ENCODE results near the gene AGPAT2.
"Not testable (repeated sequence)": the region's sequence is repeated elsewhere in the genome, so short reads cannot be mapped to it uniquely, and the experiment has no call there.

Gene AGPAT2

DNA sequence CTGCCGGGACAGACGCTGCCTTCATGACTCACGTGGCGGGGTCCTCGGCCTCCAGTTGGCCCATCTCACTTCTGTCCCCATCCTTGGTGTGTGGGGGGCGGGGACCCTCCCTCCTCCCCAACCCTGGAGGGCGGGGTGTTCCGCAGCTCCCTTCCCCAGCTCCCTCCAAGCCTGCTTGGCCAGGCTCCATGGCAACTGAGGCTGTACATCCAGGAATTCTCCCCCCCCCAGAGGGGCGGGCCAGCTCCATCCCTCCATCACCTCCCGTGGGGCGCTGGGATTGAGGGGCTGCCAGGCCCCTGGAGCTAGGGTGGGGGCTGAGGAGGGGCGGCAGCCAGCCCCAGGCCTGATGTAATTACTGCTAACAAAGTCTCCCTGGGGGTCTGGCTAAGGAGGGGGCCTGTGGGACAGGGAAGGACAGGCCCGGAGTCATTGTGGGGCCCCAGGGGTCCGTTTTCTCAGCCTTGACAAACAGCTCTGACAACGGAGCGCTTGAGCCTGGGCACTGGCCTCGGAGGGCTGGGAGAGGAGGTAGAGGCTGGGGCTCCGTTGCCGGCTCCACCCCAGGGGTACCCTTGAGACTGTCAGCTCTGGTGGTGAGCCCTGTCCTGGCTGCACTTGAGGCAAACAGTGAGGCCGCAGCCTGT lies 33.1 kb upstream of the AGPAT2 start:
- DNase-seq = peak; percentile 82

DNA sequence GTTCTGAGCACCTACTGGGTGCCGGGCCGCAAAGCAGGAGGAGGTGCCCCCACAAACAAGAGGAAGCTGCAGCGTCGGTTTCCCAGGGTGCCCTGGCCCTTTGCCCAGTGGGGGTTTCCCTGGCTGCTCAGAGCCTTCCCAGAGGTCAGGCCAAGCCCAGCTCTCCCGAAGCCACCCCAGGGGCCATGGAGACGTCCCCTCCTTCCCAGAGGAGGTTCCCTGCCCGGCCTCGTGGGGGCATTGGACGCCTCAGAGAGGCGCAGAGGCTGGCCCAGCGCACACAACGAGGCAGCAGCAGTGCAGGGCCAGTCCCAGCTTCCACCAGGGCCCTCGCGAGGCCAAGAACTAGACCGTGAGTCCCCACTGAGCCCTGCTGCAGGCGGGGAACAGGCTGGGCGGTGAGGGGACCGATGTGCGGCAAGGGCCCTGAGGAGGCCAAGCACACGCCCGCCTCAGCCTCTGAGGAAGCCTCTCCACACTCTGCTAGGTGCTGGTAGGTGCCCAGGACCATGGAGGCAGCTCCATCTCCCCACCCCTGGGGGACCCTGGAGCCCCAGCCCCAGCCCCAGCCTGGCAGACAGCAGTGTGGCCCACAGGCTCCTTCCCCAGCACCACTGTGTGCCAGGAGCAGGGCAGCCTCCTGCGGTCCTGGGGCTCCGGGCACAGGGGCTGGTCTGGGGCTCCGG lies 32.1 kb upstream of the AGPAT2 start:
- DNase-seq = no peak

DNA sequence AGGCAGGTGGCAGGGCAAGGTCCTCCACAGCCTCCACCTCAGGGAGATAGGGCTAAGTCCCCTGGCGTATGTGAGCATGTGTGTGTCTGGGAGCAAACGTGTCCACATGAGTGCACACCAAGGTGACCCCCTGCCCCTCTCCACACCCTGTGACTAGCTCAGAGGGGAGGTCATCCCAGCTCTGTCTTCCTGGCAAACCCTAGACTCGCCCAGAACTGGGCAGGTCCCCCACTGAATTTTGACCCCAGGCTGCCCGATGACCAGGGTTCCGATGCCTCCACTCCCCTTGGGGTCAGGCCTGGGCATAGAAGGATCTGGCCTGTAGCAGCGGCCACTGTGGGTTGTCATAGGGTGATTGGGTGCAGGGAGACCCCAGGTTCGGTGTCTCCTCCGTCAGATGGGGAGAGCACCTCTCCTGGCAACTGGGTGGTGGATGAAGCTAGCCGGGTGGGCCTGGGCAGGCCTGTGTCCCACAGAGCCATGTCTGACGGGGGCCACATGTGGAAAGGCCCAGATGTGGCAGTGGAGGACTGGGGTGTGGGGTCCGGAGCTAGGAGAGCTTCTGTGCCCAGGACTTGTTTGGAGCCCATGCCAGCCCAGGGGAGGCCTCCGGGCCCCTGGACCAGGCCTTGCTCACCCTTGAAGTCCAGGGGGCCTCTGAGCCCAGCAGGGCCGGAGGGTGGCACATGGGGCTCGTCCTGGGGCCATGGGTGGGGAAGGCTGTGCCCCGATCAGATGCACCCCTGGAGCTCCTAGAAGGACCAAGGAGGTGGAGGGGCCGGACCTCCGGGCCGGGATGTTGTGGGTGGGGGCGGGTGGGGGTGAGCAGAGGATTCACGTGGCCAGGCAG lies 31.3 kb upstream of the AGPAT2 start:
- no peak for DNase-seq

DNA sequence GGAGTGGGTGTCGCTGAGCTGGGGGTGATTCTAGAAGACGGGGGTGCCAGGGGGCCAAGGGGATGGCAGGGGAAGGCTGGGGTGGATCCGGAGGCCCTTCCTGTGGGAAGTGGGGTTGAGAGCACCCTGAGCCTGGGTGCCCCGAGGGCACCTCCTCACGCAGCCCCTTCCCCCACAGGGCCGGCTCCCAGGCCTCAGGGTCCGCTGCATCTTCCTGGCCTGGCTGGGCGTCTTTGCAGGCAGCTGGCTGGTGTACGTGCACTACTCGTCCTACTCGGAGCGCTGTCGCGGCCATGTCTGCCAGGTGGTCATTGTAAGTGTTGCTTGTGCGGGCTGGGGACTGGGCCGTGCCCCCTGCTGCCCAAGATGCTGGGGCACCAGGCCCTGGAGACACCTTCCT lies 30.1 kb upstream of the AGPAT2 start:
- DNase-seq = no peak

DNA sequence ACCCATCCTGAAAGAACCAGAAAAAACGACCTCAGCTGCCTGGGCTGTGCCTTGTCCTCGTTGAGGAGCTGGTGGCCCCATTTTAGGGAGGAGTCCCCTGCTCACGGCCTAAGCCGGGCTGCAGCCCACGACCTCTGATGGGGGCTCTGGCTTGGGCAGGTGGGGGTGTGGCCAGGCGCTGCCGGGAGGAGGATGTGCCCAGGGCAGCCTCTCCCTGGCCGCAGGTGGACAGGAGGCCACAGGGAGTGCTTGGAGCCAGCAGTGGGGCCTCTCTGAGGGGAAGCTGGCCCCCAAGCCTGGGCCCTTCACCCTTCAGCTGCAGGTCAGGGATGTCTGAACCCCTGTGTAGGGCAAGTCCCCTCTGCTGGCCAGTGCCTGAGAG lies 27.6 kb upstream of the AGPAT2 start:
- DNase-seq = no peak

DNA sequence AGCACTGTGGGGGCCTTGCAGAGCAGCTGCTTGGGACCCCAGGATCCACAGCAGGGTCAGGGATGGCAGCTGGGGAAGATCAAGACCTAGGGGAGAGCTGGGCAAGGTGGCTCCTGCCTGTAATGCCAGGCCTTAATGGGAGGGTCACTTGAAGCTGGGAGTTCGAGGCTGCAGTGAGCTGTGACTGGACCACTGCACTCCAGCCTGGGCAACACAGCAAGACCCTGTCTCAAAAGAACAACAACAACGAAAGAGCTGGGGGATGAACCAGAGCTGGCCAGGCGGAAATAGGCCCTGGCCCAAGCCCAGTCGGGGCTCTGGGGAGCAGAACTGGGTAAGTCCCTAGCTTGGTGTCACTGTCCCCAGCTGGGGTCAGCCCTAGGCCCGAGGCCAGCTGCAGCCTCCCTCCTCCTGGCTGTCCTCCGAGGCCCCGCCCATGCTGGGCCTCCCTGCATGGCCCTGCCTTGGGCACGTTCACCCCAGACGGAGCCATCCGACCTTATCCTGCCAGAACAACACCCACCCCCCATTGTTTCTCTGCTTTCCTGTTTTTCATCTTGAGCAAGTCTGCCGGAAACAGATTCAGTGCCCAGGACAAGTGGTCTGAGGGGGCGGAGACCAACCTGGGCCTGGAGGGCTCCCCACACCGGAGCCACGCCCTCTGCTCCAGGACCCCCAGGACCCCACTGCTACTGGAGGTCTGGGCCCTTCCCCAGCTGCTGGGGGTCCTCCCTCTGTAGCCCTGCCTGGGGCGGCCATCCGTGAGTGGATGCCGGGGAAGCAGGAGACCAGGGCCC lies 27.0 kb upstream of the AGPAT2 start:
- DNase-seq = peak; percentile 52

DNA sequence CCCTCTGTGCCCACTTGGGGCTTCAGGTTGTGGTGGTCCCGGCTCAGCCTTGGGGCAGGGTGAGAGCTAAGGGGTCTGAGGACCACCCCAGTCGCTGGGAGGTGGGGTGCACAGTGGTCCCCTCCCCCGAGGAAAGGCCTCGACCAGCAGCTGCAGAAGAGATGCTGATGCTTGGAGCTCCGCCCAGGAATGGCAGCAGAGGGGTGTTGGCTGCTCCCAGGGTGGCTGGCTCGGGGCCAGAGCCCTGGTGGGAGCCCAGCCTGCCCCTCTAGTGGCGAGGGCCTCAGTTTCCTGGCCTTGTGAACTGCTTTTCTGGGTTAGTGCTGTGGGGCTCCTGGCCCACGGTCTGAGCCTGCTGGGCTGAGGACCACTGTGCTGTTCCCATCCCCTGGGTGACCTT lies 26.3 kb upstream of the AGPAT2 start:
- no peak for DNase-seq

DNA sequence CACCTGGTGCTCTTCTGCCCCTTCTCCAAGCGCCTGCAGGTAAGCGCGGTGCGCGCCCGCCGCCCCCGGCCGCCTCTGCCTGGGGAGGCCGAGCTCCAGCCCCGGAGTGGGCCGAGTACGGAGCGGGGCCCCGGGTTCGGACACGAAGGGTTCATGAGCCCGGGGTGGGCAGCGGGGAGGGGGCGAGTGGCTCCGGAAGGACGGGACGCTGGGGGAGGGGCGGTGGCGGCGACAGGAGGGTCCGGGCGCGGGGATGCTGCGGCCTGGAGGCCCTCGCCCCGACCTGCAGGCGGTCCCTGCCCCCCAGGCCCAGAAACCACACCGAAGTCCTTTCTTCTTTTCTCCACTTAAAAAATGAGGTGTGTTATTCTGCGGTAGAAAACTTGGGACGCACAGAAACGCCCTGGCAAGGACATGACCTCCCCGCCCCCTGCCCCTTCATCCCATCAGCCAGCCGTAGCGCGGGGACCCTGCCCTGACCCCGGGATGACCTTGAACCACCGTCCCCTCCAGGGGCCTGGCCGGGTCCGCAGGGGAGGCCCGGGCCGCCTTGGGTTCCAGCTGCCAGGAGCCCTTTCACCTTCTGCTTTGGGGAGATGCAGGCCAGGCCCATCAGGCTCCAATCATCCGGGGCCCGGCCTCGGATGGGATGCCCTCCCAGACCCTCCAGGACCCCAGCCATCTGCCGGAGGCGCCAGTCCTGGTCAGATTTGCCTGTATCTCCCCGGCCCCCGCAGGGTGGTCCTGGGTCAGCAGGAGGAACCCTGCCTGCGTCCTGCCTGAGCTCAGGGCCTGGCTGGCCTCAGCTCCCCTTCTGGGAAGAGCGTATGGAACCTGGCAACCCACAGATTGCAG lies 25.7 kb upstream of the AGPAT2 start:
- peak; percentile 39 for DNase-seq

DNA sequence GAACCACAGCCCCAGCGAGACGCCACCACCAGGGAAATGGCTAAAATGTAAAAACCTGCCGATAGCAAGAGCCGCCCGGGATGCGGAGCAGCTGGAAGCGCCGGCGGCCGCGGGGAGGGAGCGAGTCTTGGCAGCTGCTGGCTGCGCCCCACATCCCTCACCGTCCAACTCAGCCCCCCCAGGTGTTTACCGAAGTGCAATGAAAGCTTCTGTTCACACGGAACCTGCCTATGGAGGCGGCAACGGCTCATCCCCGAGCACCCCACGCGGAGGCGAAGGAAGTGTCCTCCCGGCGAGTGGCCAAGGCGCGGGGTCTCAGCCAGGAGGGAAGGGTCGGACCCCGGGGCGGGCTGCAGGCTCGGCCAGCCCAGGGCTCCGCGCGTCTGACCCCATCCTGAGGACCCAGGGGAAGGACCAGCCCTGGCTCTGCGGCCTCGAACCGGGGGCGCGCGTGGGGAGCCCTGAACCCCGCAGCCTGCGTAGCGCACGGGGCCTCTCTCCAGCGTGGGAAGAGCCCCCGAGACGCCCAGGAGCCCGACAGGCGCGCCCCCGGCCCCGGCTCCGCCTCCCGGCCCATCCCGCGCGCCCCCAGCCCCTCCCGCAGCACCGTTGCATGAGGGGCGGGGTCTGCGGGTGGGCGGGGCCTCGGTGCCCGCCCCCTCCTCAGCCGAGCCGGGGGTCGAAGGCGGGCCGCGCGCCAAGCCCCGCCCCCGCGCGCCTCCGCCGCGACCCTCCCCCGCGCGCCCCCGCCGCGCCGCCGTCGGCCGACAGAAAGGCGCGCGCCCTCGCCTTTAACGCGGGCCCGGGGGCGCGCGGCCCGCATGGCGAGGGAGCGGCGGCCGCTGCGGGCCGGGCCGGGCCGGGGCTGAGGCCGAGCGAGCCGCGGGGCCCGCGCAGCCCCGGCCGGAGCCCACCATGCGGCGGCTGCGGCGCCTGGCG lies 24.8 kb upstream of the AGPAT2 start, which contains the start of gene DIPK1B:
Gene DIPK1B (plus strand): TSS at position 822 of the 939 bp plus-strand sequence. CDS start 94 bp downstream, at position 916.
- peak; percentile 61 for DNase-seq

DNA sequence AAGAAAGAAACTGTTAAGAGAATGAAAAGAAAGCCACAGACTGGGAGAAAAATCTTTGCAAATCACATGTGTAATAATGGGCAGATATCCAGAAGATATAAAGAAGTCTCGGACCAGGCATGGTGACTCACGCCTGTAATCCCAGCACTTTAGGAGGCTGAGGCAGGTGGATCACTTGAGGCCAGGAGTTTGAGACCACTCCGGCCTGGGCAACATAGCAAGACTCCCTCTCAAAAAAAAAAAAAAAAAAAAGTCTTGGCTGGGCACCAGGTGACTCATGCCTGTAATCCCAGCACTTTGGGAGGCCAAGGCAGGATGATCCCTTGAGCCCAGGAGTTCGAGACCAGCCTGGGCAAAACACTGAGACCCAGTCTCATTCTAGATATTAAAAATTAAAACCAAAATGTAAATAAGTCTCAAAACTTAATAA lies 24.0 kb upstream of the AGPAT2 start:
- DNase-seq = not testable (repeated sequence)

DNA sequence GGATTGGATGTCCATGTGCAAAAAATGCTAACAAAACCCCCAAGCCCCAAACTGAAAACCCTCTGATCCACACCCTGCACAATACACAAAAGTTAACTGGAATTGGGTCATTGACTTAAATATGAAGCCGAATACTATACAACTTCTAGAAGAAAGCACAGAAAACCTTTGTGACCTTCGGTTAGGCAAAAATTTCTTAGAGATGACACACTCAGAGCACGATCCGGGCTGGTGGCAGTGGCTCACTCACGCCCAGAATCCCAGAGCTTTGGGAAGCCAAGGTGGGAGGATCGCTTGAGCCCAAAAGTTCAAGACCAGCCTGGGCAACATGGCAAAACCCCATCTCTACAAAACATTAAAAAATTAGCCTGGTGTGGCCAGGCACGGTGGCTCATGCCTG lies 23.3 kb upstream of the AGPAT2 start:
- DNase-seq = no peak

DNA sequence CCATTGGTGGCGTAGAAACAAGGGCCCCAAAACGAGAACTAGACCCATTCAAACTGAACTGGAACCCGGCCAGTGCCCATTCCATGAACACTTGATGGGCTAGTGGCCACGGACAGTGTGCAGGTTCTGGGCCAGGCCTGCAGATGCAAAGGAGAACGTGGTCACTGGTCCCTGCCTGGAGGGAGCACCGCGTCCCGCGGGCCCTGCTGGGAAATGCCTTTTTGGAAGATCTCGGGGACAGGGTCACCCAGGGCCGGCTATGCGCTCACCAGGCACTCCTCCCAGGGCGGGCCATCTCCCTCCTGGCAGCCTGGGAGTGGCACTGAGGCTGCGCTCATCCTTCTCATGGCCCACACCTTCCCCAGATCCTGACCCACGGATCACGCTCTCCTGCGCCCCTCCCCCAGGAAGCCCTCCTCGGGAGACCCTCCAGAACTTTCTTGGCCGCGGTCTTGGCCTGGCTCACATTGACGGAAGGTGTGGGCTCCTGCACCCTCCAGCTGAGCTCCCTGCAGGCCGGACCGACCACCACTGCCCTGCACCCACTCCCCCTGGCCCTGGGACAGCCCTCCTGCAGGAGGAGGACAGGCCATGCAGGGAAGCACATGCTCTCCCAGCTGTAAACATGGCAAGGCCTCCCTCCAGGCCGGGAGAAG lies 22.3 kb upstream of the AGPAT2 start:
- DNase-seq = no peak

DNA sequence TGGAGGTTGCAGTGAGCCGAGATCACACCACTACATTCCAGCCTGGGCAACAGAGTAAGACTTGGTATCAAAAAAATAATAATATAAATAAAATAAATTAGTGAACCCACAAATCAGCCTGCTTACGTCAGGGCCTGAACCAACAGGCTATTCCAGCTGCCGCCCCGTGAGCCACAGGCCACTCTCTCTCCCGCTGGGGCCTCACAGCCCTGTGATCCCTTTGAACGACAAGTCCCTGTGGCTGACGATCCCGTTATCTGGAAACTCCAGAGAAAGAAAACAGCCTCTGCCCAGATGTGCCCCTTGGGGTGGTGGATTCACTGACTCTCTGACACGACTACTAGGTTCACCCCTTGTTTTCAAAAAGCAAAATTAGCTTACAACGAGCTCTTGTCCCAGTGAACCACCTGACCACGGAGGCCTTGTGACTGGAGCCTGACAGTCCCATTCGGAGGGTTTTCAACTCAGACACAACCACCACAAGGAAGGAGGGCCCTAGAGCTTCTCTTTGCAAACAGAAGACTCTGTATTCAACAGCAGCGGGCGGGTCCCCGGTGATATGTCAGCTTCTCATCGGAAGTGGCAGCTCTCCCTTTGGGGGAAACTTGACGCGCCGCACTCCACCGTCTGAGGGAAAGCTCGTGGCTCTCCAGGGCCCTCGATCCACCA lies 20.7 kb upstream of the AGPAT2 start:
- DNase-seq = no peak

DNA sequence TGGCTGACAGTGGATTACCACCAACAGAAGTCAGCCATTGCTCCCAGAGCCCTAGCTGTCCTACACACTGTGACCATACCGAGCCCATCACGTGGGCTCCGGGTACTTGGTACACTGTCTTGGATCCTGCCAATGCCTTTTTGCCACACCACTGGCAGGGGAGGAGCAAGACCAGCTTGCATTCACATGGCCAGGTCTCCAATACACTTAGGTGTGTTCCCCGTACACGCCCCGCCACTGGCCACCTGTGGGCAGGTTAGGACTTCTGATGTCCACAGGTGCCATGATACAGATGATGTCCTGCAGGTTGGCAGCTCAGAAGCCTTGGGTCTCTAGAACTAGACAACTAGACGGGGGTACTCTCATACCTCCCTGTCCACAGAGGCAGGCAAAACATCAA lies 19.8 kb upstream of the AGPAT2 start:
- no peak for DNase-seq

DNA sequence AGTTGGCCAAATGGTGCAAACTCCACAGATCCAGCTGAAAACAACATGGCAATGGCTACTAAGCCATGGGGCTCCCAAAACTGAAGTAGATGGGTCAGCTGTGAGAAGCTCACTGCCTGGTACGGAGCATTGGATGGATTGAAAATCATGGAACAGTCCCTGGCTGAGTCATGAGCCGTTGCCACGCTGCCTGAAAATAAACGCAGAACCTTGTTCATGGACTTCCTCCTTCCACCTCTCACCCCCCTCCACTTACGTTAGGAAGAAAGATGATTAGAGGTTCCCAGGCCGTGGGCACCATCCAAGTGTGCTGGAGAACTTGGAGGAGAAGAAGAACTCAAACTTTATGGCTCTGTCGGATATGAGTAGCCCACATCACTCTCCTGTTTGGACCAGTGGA lies 18.3 kb upstream of the AGPAT2 start:
- no peak for DNase-seq

DNA sequence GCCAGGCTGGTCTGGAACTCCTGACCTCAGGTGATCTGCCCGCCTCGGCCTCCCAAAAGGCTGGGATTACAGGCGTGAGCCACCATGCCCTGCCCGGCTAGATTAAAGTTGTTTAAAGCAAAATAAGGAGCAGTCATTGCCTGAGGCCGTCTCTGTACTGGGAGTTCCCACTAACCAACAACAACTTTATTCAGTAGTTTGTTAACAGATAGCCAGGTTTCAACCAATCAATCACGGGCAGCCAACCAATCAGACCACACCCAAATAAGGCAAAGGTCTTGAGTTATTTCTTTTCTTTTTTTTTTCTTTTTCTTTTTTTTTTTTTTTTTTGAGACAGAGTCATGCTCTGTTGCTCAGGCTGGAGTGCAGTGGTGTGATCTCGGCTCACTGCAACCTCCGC lies 17.5 kb upstream of the AGPAT2 start:
- DNase-seq = not testable (repeated sequence)

DNA sequence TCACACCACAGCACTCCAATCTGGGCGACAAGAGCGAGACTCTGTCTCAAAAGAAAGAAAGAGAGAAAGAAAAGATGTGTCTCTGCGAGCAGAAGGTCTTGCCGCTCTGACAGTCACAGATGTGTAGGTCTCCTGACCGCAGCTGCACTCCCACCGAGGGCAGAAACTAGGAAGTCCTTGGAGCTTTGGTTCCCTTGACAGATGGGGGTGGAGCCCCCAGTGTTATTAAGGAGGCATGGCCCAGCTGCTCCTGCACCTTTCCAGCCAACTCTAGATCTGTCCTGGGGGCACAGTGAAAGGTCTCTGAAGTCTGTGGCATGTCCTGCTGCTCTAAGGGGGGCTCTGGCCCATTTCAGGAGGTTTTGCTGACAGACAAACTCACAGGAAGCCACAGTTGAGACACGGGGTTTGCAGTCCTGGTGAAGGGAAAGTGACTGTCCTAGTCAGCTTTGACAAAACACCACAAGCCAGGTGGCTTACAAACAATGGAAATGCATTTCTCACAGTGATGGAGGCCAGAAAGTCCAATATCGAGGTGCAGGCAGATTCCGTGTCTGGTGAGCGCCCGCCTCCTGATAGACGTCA lies 16.1 kb upstream of the AGPAT2 start:
- no peak for DNase-seq

DNA sequence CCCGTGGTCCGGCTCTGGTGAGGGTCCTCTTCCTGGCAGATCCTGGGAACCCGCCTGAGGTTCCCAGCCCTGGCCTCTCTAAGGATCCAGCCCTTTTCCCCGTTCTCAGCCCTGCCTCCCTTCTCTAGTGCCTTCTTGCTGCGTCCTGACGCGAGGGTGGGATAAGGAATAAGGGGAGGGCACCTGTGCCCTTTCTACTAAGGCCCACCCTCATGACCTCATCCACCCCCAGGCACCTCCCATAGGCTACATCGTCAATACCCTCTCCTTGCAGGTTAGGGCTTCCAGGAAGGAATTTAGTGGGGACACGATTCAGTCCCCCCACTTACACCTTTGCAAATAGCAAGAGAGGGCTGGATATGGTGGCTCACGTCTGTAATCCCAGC lies 14.4 kb upstream of the AGPAT2 start:
- no peak for DNase-seq

DNA sequence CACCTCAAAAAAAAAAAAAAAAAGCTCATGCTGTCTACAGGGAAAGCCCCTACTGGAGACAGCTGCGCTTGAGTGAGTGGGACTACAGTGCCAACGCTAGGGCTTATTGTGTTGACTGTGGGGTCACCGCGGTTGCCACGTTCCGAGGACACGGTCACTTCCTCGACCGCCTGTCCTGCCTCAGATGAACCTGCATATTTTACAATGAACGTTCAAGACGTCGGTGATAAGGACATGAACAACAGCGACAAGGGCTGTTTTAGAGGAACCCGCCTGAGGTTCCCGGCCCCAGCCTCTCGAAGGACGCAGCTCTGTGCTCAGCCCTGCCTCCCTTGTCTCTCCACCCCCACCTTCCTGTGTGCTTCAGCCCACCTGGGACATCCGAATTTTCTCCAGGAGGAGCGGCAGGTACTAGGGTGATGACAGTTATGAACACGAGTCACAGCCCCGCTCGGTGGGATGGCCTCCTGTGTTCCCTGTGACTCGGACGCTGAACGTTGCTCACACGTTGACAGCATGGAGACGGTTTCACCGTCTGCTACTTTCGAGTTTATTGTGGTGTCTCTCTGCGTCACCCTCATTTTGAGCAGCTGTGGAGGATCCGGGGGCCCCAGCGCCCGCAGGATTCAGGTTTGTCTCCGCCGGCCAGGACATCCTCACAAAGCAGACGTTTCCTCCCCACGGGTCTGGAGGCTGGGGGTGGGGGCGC lies 13.9 kb upstream of the AGPAT2 start:
- DNase-seq = no peak

All from left hindlimb (tissue), 1 donor.